ENCODE data around the gene CAMK1D.

Gene CAMK1D

DNA sequence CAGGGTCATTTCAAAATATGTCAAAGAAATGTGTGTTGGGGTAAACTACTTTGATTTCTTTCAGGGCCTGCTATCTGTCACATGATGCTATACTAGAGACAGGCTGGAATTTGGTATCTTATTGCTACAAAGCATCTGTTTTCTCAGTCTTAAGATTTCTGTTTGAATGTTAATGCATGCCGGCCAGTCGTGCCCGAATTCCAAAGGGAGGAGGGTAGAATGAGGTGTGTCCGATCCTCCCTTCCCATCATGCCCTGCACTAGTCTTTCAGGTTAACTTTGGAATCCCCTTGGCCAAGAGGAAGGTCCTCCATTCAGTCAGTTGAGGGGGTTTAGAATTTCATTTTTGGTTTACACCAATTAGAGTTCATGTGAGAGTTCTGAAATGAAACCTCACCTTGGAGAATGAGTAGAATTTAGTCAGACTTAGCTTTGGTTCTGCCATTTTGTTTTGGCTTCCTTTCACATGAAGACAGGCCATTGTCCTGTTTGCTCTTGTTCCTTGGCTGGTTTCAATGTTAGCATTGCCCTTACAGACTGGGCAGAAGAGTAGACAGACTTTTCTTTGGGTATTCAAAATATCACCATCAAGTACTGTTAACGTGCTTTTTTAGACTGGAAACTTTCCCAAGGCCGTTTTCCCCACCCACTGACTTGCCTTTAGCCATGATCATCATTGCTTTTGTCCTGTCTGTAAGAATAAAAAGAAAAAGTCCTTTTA is 95.8 kb downstream of the CAMK1D start:
- H3K4me2 ChIP-seq (ENCODE audit: low read length): no peak overlapping the region
- H3K9ac ChIP-seq (ENCODE audit: low read length): no peak overlapping the region
- no CpG with 5 or more reads among the region's 6 CpGs for whole genome bisulfite sequencing (ENCODE audit: extremely low coverage, insufficient coverage, low lambda C conversion rate)

DNA sequence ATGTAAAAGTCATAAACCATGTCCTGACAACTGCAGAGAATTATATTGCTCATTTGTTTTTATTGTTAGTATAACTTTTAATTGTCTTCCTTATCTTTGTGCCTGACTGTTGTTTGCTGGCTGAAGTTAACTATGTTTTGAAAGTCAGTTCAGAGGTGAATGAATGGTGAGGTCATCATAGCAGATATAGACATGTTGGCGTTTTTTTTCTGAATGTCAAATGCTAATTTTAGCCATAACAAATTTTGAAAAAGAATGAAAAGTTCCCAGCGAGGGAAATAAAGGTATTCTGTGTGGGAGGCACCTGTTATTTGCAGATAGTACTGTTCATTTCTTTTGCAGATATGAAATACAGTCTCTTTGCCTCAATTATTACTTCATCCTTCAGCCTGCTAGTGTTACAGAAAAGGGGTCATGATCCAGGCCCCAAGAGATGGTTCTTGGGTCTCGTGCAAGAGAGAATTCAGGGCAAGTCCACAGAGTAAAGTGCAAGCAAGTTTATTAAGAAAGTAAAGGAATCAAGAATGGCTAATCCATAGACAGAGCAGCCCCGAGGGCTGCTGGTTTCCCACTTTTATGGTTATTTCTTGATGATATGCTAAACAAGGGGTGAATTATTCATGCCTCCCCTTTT is 96.5 kb downstream of the CAMK1D start:
- H3K4me2 ChIP-seq (ENCODE audit: low read length): no peak overlapping the region
- no peak overlapping the region for H4K8ac ChIP-seq (ENCODE audit: low read depth, low read length)
- H2BK5ac ChIP-seq (ENCODE audit: low read length): peak overlapping the region; percentile 49
- H3K23ac ChIP-seq (ENCODE audit: low read length): no peak overlapping the region
- peak overlapping the region; percentile 31 for H3K27ac ChIP-seq (ENCODE audit: low read depth, low read length)
- no peaks in the 10 kb centered on the region for H3K79me2 ChIP-seq (ENCODE audit: control insufficient read depth, insufficient read depth, low read length)
- H3K4ac ChIP-seq (ENCODE audit: low read depth, low read length): peak overlapping the region; percentile 81
- peak overlapping the region; percentile 40 for H3K56ac ChIP-seq (ENCODE audit: low read length)
- no peaks in the 10 kb centered on the region for H3K27me3 ChIP-seq (ENCODE audit: insufficient read depth, low read length, poor library complexity)
- H2BK120ac ChIP-seq (ENCODE audit: low read depth, low read length): peak overlapping the region; percentile 54
- no peak overlapping the region for H3K4me3 ChIP-seq (ENCODE audit: low read length)
- DNase-seq: no peak
- H3K79me1 ChIP-seq (ENCODE audit: low read length): no peaks in the 10 kb centered on the region
- peak overlapping the region; percentile 8 for H2BK15ac ChIP-seq (replicated peaks; ENCODE audit: low read depth)
- H4K5ac ChIP-seq (ENCODE audit: low read length): no peak overlapping the region
- H2AK5ac ChIP-seq (ENCODE audit: low read length): no peak overlapping the region
- H3K18ac ChIP-seq (ENCODE audit: low read length): peak overlapping the region; percentile 39
- no peak overlapping the region for H3K9ac ChIP-seq (ENCODE audit: low read length)
- peaks cover 7% of the 10 kb centered on the region for H3K4me1 ChIP-seq (ENCODE audit: control insufficient read depth, low read depth, low read length)
- no CpG with 5 or more reads among the region's 4 CpGs for WGBS (ENCODE audit: extremely low coverage, insufficient coverage, low lambda C conversion rate)
- no peaks in the 10 kb centered on the region for H3K36me3 ChIP-seq (ENCODE audit: control insufficient read depth, insufficient read depth, low read length)

More for the DNA sequence above, 95.8 kb downstream of the CAMK1D start:
- H3K79me1 ChIP-seq (ENCODE audit: low read length): no peaks in the 10 kb centered on the region
- no peaks in the 10 kb centered on the region for H3K36me3 ChIP-seq (ENCODE audit: control insufficient read depth, insufficient read depth, low read length)
- H2BK120ac ChIP-seq (ENCODE audit: low read depth, low read length): no peak overlapping the region
- peak overlapping the region; percentile 40 for H3K56ac ChIP-seq (ENCODE audit: low read length)
- no peaks in the 10 kb centered on the region for H3K79me2 ChIP-seq (ENCODE audit: control insufficient read depth, insufficient read depth, low read length)
- no peak overlapping the region for H3K4me3 ChIP-seq (ENCODE audit: low read length)
- H3K27me3 ChIP-seq (ENCODE audit: insufficient read depth, low read length, poor library complexity): no peaks in the 10 kb centered on the region
- H3K4me1 ChIP-seq (ENCODE audit: control insufficient read depth, low read depth, low read length): peaks cover 7% of the 10 kb centered on the region
- peak overlapping the region; percentile 22 for H2AK5ac ChIP-seq (ENCODE audit: low read length)
- H3K23ac ChIP-seq (ENCODE audit: low read length): no peak overlapping the region
- peak overlapping the region; percentile 8 for H2BK15ac ChIP-seq (replicated peaks; ENCODE audit: low read depth)
- no peak overlapping the region for H4K8ac ChIP-seq (ENCODE audit: low read depth, low read length)
- no peak overlapping the region for H3K4ac ChIP-seq (ENCODE audit: low read depth, low read length)
- no peak overlapping the region for H4K5ac ChIP-seq (ENCODE audit: low read length)
- H3K18ac ChIP-seq (ENCODE audit: low read length): peak overlapping the region; percentile 11
- H3K27ac ChIP-seq (ENCODE audit: low read depth, low read length): peak overlapping the region; percentile 31
- H2BK5ac ChIP-seq (ENCODE audit: low read length): peak overlapping the region; percentile 60
- DNase-seq: peak; percentile 79

DNA sequence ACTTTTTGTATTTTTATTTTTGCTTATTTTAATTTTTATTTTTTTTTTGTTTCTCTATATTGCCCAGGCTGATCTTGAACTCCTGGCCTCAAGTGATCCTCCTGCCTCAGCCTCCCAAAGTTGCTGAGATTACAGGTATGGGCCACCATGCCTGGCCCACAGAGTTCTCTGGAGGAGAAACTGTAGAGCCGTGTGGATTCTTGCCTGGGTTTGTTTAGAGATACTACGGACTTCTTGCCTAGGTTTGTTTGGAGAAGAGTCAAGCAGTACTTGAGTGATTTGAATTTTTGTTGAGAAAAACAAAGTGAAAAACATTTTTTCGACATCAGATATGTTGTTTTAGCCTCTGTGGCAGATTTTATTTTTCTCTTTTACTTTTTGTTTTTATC is 99.0 kb downstream of the CAMK1D start:
- H3K23ac ChIP-seq (ENCODE audit: low read length): no peak overlapping the region
- no peak overlapping the region for H3K9ac ChIP-seq (ENCODE audit: low read length)
- no peaks in the 10 kb centered on the region for H3K79me1 ChIP-seq (ENCODE audit: low read length)
- no peaks in the 10 kb centered on the region for H3K36me3 ChIP-seq (ENCODE audit: control insufficient read depth, insufficient read depth, low read length)
- no peak overlapping the region for H3K56ac ChIP-seq (ENCODE audit: low read length)
- no peak overlapping the region for H3K27ac ChIP-seq (ENCODE audit: low read depth, low read length)
- H3K79me2 ChIP-seq (ENCODE audit: control insufficient read depth, insufficient read depth, low read length): no peaks in the 10 kb centered on the region
- no peak overlapping the region for H2BK5ac ChIP-seq (ENCODE audit: low read length)
- no CpG with 5 or more reads among the region's 3 CpGs for WGBS (ENCODE audit: extremely low coverage, insufficient coverage, low lambda C conversion rate)
- H2BK120ac ChIP-seq (ENCODE audit: low read depth, low read length): no peak overlapping the region
- no peaks in the 10 kb centered on the region for H3K27me3 ChIP-seq (ENCODE audit: insufficient read depth, low read length, poor library complexity)
- no peak overlapping the region for H3K4me2 ChIP-seq (ENCODE audit: low read length)
- no peak overlapping the region for H4K5ac ChIP-seq (ENCODE audit: low read length)
- no peak overlapping the region for H2BK15ac ChIP-seq (replicated peaks; ENCODE audit: low read depth)
- H2AK5ac ChIP-seq (ENCODE audit: low read length): no peak overlapping the region
- H3K4me3 ChIP-seq (ENCODE audit: low read length): no peak overlapping the region
- no peak overlapping the region for H3K18ac ChIP-seq (ENCODE audit: low read length)
- H3K4ac ChIP-seq (ENCODE audit: low read depth, low read length): no peak overlapping the region
- DNase-seq: no peak
- H4K8ac ChIP-seq (ENCODE audit: low read depth, low read length): no peak overlapping the region
- peaks cover 7% of the 10 kb centered on the region for H3K4me1 ChIP-seq (ENCODE audit: control insufficient read depth, low read depth, low read length)

DNA sequence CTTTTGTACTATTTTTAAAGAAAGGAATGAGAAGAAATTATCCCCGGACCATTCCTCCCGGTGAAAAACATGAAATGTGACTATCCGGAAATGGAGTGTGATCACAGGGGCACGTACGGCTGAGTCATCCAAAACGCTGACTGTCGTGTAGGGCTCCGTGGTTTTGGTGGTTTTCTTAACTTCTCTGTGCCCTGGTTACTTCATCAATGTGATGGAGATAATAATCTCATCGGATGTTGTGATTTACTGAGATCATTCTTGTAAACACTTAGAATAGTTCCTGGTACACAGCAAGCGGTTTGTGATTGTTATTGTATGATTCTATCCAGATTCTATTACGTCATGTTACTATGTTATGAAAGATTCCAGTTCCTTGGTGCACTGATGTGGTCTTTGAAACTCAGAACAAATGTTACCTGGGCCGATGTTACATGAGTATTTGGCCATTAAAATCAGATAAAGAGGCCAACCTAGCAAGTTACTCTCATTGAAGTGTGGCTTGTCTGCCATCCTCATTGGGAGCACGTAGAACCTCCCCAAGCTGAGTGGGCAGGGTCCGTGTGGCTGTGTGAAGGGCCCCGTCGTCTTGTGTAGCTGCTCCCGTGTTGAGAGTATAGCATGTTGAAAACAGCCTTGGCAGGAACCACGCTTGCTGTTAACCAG is 99.5 kb downstream of the CAMK1D start:
- Histone ChIP-seq H3K79me2 (ENCODE audit: control insufficient read depth, insufficient read depth, low read length) (no peaks in the 10 kb centered on the region), H3K4me3 (ENCODE audit: low read length) (no peak overlapping the region), H3K4me2 (ENCODE audit: low read length) (no peak overlapping the region), H2BK15ac (replicated peaks; ENCODE audit: low read depth) (peak overlapping the region; percentile 41), H2BK120ac (ENCODE audit: low read depth, low read length) (no peak overlapping the region), H4K8ac (ENCODE audit: low read depth, low read length) (no peak overlapping the region), H3K18ac (ENCODE audit: low read length) (peak overlapping the region; percentile 30), H3K27ac (ENCODE audit: low read depth, low read length) (no peak overlapping the region), H3K27me3 (ENCODE audit: insufficient read depth, low read length, poor library complexity) (no peaks in the 10 kb centered on the region), H3K9ac (ENCODE audit: low read length) (no peak overlapping the region), H3K4ac (ENCODE audit: low read depth, low read length) (no peak overlapping the region), H2AK5ac (ENCODE audit: low read length) (no peak overlapping the region), H3K79me1 (ENCODE audit: low read length) (no peaks in the 10 kb centered on the region), H3K36me3 (ENCODE audit: control insufficient read depth, insufficient read depth, low read length) (no peaks in the 10 kb centered on the region), H4K5ac (ENCODE audit: low read length) (no peak overlapping the region), H3K23ac (ENCODE audit: low read length) (no peak overlapping the region), H3K56ac (ENCODE audit: low read length) (no peak overlapping the region), H3K4me1 (ENCODE audit: control insufficient read depth, low read depth, low read length) (peaks cover 7% of the 10 kb centered on the region), H2BK5ac (ENCODE audit: low read length) (no peak overlapping the region)
- WGBS (ENCODE audit: extremely low coverage, insufficient coverage, low lambda C conversion rate): no CpG with 5 or more reads among the region's 18 CpGs
- DNase-seq: no peak

DNA sequence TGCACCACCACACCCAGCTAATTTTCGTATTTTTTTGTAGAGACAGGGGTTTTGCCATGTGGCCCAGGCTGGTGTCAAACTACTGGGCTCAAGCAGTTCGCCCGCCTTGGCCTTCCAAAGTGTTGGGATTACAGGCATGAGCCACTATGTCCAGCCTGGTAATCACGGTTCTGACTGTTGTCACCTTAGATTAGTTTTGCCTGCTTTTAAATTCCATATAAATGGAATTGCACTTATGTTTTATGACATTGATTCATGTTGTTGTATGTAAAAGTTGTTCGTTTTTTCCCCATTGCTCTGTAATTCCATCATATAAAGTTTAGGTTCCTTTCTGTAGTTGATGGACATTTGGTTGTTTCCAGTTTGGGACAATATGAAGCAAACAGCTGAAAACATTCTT is 106.0 kb downstream of the CAMK1D start:
- Histone ChIP-seq H3K27ac (ENCODE audit: low read depth, low read length) (no peak overlapping the region), H3K27me3 (ENCODE audit: insufficient read depth, low read length, poor library complexity) (no peaks in the 10 kb centered on the region), H3K4ac (ENCODE audit: low read depth, low read length) (no peak overlapping the region), H2BK120ac (ENCODE audit: low read depth, low read length) (no peak overlapping the region), H4K8ac (ENCODE audit: low read depth, low read length) (no peak overlapping the region), H3K18ac (ENCODE audit: low read length) (no peak overlapping the region), H3K4me1 (ENCODE audit: control insufficient read depth, low read depth, low read length) (no peaks in the 10 kb centered on the region), H3K23ac (ENCODE audit: low read length) (no peak overlapping the region), H3K4me3 (ENCODE audit: low read length) (no peak overlapping the region), H3K56ac (ENCODE audit: low read length) (no peak overlapping the region), H4K5ac (ENCODE audit: low read length) (no peak overlapping the region), H3K4me2 (ENCODE audit: low read length) (no peak overlapping the region), H3K79me2 (ENCODE audit: control insufficient read depth, insufficient read depth, low read length) (no peaks in the 10 kb centered on the region), H2BK5ac (ENCODE audit: low read length) (no peak overlapping the region), H2AK5ac (ENCODE audit: low read length) (no peak overlapping the region), H2BK15ac (replicated peaks; ENCODE audit: low read depth) (no peak overlapping the region), H3K36me3 (ENCODE audit: control insufficient read depth, insufficient read depth, low read length) (no peaks in the 10 kb centered on the region), H3K79me1 (ENCODE audit: low read length) (no peaks in the 10 kb centered on the region), H3K9ac (ENCODE audit: low read length) (no peak overlapping the region)
- DNase-seq: no peak
- no CpG with 5 or more reads among the region's 5 CpGs for WGBS (ENCODE audit: extremely low coverage, insufficient coverage, low lambda C conversion rate)
